ENCODE results near the gene ATP8B3.

ATP8B3 gene

DNA sequence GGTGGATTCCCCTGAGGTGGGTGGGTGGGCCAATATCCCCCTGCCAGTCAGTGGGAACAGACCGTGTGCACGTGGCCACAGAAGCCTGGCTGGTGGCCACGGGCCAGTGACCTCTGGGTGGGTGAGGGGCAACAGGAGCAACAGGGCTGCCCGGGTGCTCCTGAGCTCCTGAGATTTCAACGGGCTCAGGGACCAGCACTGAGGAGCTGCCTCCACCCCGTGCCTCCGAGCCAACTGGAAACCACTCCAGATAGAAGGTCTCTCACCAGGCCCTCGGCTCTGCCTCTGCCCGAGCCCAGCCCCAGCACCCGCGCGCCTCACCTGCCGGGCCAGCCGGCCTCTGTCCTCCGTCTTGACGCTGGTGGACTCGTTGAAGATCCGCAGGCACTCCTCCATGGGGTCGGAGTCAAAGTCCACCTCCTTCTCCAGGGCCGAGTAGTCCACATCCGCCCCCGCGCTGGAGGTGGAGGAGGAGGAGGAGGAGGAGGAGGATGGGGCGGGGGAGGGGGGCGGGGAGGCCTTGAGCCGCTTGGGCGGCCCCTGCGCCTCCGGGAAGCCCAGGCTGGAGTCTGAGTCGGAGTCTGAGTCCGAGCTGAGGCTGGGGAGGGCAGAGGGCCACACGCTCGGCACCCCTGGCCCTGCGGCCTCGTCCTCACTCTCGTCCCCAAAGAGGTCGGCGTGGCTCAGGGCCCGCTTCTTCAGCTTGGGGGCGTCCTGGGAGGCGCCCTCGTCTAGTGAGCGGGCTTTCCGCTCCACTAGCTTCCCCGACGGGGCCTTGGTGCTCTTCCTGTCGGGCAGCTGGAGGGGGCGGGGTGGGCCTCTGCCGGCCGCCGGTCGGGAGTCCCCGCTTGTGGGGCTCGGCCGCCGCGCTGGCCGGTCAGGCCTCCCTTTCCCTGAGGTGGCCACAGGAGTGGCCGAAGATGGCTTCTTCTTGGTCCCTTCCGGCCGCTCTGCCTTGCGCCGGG is 14.8 kb upstream of the ATP8B3 start:
- Histone ChIP-seq H3K4me3 (ENCODE audit: low read depth, low read length) (no peak overlapping the region), H3K4me1 (ENCODE audit: control insufficient read depth, insufficient read depth, low read length) (no peaks in the 10 kb centered on the region), H3K27ac (ENCODE audit: extremely low read depth, low read depth, low read length) (no peak overlapping the region), H3K36me3 (ENCODE audit: control insufficient read depth in 2 of 2, insufficient read depth in 1 of 2, low read length in 2 of 2) (peaks cover 12 to 62% of the 10 kb centered on the region in 2 experiments; a peak in 2 of 3 replicates), H3K9me3 (ENCODE audit: control insufficient read depth, insufficient read depth, low read depth, low read length) (no peaks in the 10 kb centered on the region)
- CTCF ChIA-PET, result interaction anchor here (0.6 to 5.0 kb wide), 40 partner anchors 8 to 371 kb away, joined by 3 to 53 read pairs (median 4); partner anchors contain the start of gene UQCR11
- POLR2A ChIA-PET, result interaction anchor here (0.6 to 1.7 kb wide), 5 partner anchors 11 to 234 kb away, joined by 3 to 7 read pairs (median 4); partner anchors contain the start of gene MBD3
- TF ChIP-seq ZNF571 (tag by site-specific recombination; IDR thresholded peaks at IDR 0.05), result no peak
- TF ChIP-seq ZBTB26 (tag by site-specific recombination; optimal IDR thresholded peaks at IDR 0.05), result peak; percentile 6
- no peak for TF ChIP-seq GFI1B (tag by site-specific recombination; IDR thresholded peaks at IDR 0.05)
- 0 out of 2 replicates have a peak, but pooled peaks have one; percentile 17 for TF ChIP-seq ZNF449 (tag by site-specific recombination; IDR thresholded peaks at IDR 0.05)
- TF ChIP-seq ZNF398 (tag by site-specific recombination; IDR thresholded peaks at IDR 0.05), result peak; percentile 5; the same call in 1 of the 2 replicates
- TF ChIP-seq AEBP2 (tag by site-specific recombination; IDR thresholded peaks at IDR 0.05; ENCODE audit: borderline replicate concordance), result no peak
- TF ChIP-seq ZFHX2 (tag by site-specific recombination; conservative IDR thresholded peaks at IDR 0.05), result peak; percentile 32; the same call in 1 of the 2 replicates
- TF ChIP-seq, protein P1, sequence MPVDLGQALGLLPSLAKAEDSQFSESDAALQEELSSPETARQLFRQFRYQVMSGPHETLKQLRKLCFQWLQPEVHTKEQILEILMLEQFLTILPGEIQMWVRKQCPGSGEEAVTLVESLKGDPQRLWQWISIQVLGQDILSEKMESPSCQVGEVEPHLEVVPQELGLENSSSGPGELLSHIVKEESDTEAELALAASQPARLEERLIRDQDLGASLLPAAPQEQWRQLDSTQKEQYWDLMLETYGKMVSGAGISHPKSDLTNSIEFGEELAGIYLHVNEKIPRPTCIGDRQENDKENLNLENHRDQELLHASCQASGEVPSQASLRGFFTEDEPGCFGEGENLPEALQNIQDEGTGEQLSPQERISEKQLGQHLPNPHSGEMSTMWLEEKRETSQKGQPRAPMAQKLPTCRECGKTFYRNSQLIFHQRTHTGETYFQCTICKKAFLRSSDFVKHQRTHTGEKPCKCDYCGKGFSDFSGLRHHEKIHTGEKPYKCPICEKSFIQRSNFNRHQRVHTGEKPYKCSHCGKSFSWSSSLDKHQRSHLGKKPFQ (tag by site-specific recombination; IDR thresholded peaks at IDR 0.05), result no peak
- peak; percentile 61; the same call in 1 of the 2 replicates for TF ChIP-seq SCRT2 (tag by site-specific recombination; IDR thresholded peaks at IDR 0.05)
- no peak for TF ChIP-seq ZBTB20 (tag by site-specific recombination; IDR thresholded peaks at IDR 0.05)
- no peak for TF ChIP-seq ZNF112 (tag by site-specific recombination; IDR thresholded peaks at IDR 0.05)
- TF ChIP-seq ZNF776 (tag by site-specific recombination; IDR thresholded peaks at IDR 0.05; ENCODE audit: borderline replicate concordance), result no peak
- no peak for TF ChIP-seq ZNF10 (tag by site-specific recombination; IDR thresholded peaks at IDR 0.05)
- no peak for TF ChIP-seq KLF7 (tag by site-specific recombination; IDR thresholded peaks at IDR 0.05; ENCODE audit: borderline replicate concordance)
- no peak for TF ChIP-seq ZNF596 (tag by site-specific recombination; IDR thresholded peaks at IDR 0.05)
- no peak for TF ChIP-seq ATF2 (tag by site-specific recombination; IDR thresholded peaks at IDR 0.05; ENCODE audit: low read depth)
- no peak for TF ChIP-seq HOXD13 (CRISPR knock-in tag; IDR thresholded peaks at IDR 0.05; ENCODE audit: borderline replicate concordance)
- no peak for TF ChIP-seq SETDB1 (IDR thresholded peaks at IDR 0.05; ENCODE audit: insufficient read length, low read length)
- TF ChIP-seq ZNF2 (tag by site-specific recombination; IDR thresholded peaks at IDR 0.05), result no peak
- no peak for TF ChIP-seq ZNF350 (tag by site-specific recombination; IDR thresholded peaks at IDR 0.05)
- TF ChIP-seq ZNF341 (tag by site-specific recombination; IDR thresholded peaks at IDR 0.05; ENCODE audit: low read depth), result no peak
- no peak for TF ChIP-seq ZNF670 (tag by site-specific recombination; IDR thresholded peaks at IDR 0.05; ENCODE audit: low read depth)
- TF ChIP-seq ZNF394 (tag by site-specific recombination; IDR thresholded peaks at IDR 0.05; ENCODE audit: borderline replicate concordance), result peak; percentile 45; the same call in 1 of the 2 replicates
- TF ChIP-seq ZNF354C (tag by site-specific recombination; IDR thresholded peaks at IDR 0.05; ENCODE audit: borderline replicate concordance, low read depth), result no peak

All from HEK293 (cell line).